ENCODE results near the gene SLCO4A1. TPM values are rescaled to one million over a fixed set of nuclear protein-coding genes. Genes with fewer than 3 reads are reported as not detected.

SLCO4A1 gene
- total and polyA plus RNA-seq, 2 donors (not counting 3 experiments of a cell fraction or from before 2014, with no cell fraction given): 1.4 to 4.1 TPM

DNA sequence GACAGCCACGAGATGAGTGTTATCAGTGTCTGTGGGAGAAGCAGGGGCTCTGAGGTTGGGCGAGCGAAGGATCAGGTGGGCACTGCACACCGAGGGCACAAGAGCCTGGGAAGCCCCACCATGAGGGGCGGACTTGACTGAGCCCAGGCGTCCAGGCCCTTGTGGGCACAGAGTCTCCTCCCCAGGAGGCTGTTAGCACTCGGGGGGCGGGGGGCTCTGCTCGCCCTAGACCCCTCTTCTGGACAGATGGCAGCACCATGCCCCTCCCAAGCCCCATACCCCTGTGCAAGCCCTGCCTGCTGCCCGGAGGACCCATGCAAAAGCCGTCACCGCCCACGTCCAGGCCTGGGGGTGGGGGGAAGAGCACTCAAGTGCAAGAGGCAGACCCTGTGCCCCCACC is 21.7 kb upstream of the SLCO4A1 start:
- TF ChIP-seq FOS (IDR thresholded peaks at IDR 0.05; ENCODE audit: borderline replicate concordance, insufficient read depth, low read length): no peak
- no peak for TF ChIP-seq GATA2 (IDR thresholded peaks at IDR 0.05; ENCODE audit: insufficient read depth, insufficient read length, low read depth, low read length)
- no peaks in the 10 kb centered on the region for H3K9me3 ChIP-seq (replicated peaks; ENCODE audit: control insufficient read depth, insufficient read depth, low read length)
- H4K20me1 ChIP-seq (replicated peaks; ENCODE audit: control insufficient read depth, extremely low read depth, insufficient read depth, low read length): no peaks in the 10 kb centered on the region
- H3K4me2 ChIP-seq (ENCODE audit: insufficient read depth, low read length): no peak overlapping the region
- H3K9me1 ChIP-seq (replicated peaks; ENCODE audit: control insufficient read depth, extremely low read depth, insufficient read depth, low read length): no peaks in the 10 kb centered on the region
- ChIA-PET CTCF (no interaction called here), POLR2A (no interaction called here)
- DNase-seq (ENCODE audit: low read depth, low spot score) (no peak), FAIRE-seq (no peak)
- no peaks in the 10 kb centered on the region for H3K27me3 ChIP-seq (ENCODE audit: control insufficient read depth in 2 of 2, insufficient read depth in 2 of 2, low read length in 2 of 2)
- BruUV-seq (replicated peaks): no TSS peak
- H3K36me3 ChIP-seq (ENCODE audit: control insufficient read depth in 2 of 2, extremely low read depth in 1 of 2, insufficient read depth in 2 of 2, low read length in 2 of 2): no peaks in the 10 kb centered on the region
- no peak overlapping the region for H2AFZ ChIP-seq (ENCODE audit: low read depth, low read length)
- H3K4me3 ChIP-seq (replicated peaks in 1 of 3; ENCODE audit: insufficient read depth in 1 of 3, low read depth in 1 of 3, low read length in 3 of 3): no peak overlapping the region
- peaks cover 40% of the 10 kb centered on the region for H3K4me1 ChIP-seq (ENCODE audit: control insufficient read depth, extremely low read depth, insufficient read depth, low read length)
- H3K9ac ChIP-seq (replicated peaks; ENCODE audit: extremely low read depth, insufficient read depth, low read length): no peak overlapping the region
- no peaks in the 10 kb centered on the region for H3K79me2 ChIP-seq (ENCODE audit: control insufficient read depth, insufficient read depth, low read length)
- no peak overlapping the region for H3K27ac ChIP-seq (ENCODE audit: insufficient read depth, low read depth, low read length)
- intact Hi-C loops (cut with micrococcal nuclease): no loop called here
- dilution Hi-C loops (cut with MboI; ENCODE audit: extremely low pct_ligation_motif_present, low sequenced_read_pairs): no loop called here

DNA sequence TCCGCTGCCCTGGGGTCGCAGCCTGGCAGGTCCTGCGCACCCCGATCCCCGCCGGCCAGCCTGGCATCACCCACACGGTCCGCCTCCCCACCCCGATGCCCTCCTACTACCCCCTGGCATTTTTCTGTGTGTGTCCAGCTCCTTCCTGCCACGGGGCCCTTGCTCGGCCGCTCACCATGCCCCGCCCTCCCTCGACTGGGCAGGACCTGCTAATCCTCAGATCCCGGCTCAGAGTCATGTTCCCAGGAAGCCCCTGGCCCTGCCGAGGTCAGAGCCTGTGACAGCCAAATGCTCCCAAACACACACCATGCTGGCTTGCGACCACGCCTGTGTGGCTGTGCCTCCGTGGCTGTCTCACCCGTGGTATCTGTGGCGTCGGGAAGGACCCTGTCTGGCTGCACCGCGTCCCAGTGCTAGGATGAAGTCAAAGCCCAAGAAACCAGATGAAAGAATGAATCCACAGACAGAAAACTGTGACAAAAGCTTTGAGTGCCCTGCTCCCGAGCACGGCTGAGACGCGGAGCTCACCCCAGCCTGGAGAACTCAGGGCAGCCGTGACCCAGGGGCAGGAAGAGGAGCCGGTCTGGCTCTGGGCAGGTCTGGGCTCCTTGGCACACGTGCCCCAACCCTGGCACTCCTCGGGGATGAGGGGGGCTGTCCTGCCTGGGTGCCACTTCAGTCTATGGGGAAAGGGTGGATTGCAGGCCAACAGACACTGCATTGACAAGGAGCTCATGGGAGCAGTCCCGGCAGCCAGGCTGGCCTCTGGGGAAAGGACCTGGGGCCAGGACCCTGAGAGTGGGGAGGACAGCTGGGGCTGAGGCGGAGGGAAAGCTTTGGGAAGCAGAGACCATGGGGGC is 20.8 kb upstream of the SLCO4A1 start:
- FAIRE-seq: no peak
- DNase-seq (ENCODE audit: low read depth, low spot score): no peak
- dilution Hi-C loops (cut with MboI; ENCODE audit: extremely low pct_ligation_motif_present, low sequenced_read_pairs): no loop called here
- H3K9me1 ChIP-seq (replicated peaks; ENCODE audit: control insufficient read depth, extremely low read depth, insufficient read depth, low read length): no peaks in the 10 kb centered on the region
- H3K9me3 ChIP-seq (replicated peaks; ENCODE audit: control insufficient read depth, insufficient read depth, low read length): no peaks in the 10 kb centered on the region
- H3K4me3 ChIP-seq (replicated peaks in 1 of 3; ENCODE audit: insufficient read depth in 1 of 3, low read depth in 1 of 3, low read length in 3 of 3): no peak overlapping the region
- H3K79me2 ChIP-seq (ENCODE audit: control insufficient read depth, insufficient read depth, low read length): no peaks in the 10 kb centered on the region
- no peak overlapping the region for H3K27ac ChIP-seq (ENCODE audit: insufficient read depth, low read depth, low read length)
- no peak for TF ChIP-seq POLR2A (IDR thresholded peaks at IDR 0.05; ENCODE audit: low read depth, low read length)
- TF ChIP-seq, protein P1, sequence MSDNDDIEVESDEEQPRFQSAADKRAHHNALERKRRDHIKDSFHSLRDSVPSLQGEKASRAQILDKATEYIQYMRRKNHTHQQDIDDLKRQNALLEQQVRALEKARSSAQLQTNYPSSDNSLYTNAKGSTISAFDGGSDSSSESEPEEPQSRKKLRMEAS (IDR thresholded peaks at IDR 0.05; ENCODE audit: insufficient read depth, insufficient read length): no peak
- no peak for TF ChIP-seq EZH2 (IDR thresholded peaks at IDR 0.05; ENCODE audit: borderline replicate concordance, low read depth, low read length, severe bottlenecking)
- no peak for TF ChIP-seq FOS (IDR thresholded peaks at IDR 0.05; ENCODE audit: borderline replicate concordance, insufficient read depth, low read length)
- no peak for TF ChIP-seq GATA2 (IDR thresholded peaks at IDR 0.05; ENCODE audit: insufficient read depth, insufficient read length, low read depth, low read length)
- TF ChIP-seq JUN (IDR thresholded peaks at IDR 0.05; ENCODE audit: borderline replicate concordance, insufficient read depth, insufficient read length, low read depth): no peak
- TF ChIP-seq POLR2AphosphoS5 (IDR thresholded peaks at IDR 0.05; ENCODE audit: insufficient read depth, low read depth, low read length): no peak
- TF ChIP-seq, protein P2, sequence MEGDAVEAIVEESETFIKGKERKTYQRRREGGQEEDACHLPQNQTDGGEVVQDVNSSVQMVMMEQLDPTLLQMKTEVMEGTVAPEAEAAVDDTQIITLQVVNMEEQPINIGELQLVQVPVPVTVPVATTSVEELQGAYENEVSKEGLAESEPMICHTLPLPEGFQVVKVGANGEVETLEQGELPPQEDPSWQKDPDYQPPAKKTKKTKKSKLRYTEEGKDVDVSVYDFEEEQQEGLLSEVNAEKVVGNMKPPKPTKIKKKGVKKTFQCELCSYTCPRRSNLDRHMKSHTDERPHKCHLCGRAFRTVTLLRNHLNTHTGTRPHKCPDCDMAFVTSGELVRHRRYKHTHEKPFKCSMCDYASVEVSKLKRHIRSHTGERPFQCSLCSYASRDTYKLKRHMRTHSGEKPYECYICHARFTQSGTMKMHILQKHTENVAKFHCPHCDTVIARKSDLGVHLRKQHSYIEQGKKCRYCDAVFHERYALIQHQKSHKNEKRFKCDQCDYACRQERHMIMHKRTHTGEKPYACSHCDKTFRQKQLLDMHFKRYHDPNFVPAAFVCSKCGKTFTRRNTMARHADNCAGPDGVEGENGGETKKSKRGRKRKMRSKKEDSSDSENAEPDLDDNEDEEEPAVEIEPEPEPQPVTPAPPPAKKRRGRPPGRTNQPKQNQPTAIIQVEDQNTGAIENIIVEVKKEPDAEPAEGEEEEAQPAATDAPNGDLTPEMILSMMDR (IDR thresholded peaks at IDR 0.05; ENCODE audit: extremely low read depth in 1 of 2, insufficient read depth in 1 of 2, low read depth in 1 of 2, low read length in 2 of 2): no peak
- TF ChIP-seq MYC (IDR thresholded peaks at IDR 0.05; ENCODE audit: low read depth, low read length): no peak
- CTCF ChIA-PET: interaction anchor here (1.2 kb wide), 1 partner anchor 170 kb away, joined by 3 read pairs; no protein-coding TSS in a partner anchor
- intact Hi-C loops (cut with micrococcal nuclease): no loop called here
- H3K36me3 ChIP-seq (ENCODE audit: control insufficient read depth in 2 of 2, extremely low read depth in 1 of 2, insufficient read depth in 2 of 2, low read length in 2 of 2): no peaks in the 10 kb centered on the region
- POLR2A ChIA-PET: no interaction called here
- H3K9ac ChIP-seq (replicated peaks; ENCODE audit: extremely low read depth, insufficient read depth, low read length): no peak overlapping the region
- H4K20me1 ChIP-seq (replicated peaks; ENCODE audit: control insufficient read depth, extremely low read depth, insufficient read depth, low read length): no peaks in the 10 kb centered on the region
- no TSS peak for BruUV-seq (replicated peaks)
- no peaks in the 10 kb centered on the region for H3K27me3 ChIP-seq (ENCODE audit: control insufficient read depth in 2 of 2, insufficient read depth in 2 of 2, low read length in 2 of 2)
- no peak overlapping the region for H2AFZ ChIP-seq (ENCODE audit: low read depth, low read length)
- peaks cover 40% of the 10 kb centered on the region for H3K4me1 ChIP-seq (ENCODE audit: control insufficient read depth, extremely low read depth, insufficient read depth, low read length)
- no peak overlapping the region for H3K4me2 ChIP-seq (ENCODE audit: insufficient read depth, low read length)
